A549 (cell line): ENCODE measurements around the gene ALAD. TPM values are rescaled to one million over a fixed set of nuclear protein-coding genes. Genes with fewer than 3 reads are reported as not detected.

Source experiments
- CBX2 ChIP-seq: fragments of 200-600 bp; sonication (generic); IDR thresholded peaks from 2 replicates; pipeline ENCODE4 v1.6.1; 2016; ENCODE audit warnings: low read depth, mild to moderate bottlenecking, borderline replicate concordance
- CBX8 ChIP-seq: fragments of 200-600 bp; sonication (generic); IDR thresholded peaks from 2 replicates; pipeline ENCODE4 v1.6.1; 2016
- CEBPB ChIP-seq, 2 experiments: fragments of >200 bp in 1 of 2; sonication (Bioruptor Twin) in 1 of 2; formaldehyde crosslinking in 1 of 2; IDR thresholded peaks; 2 replicates each; pipeline ENCODE4 v1.6.1; 2012 to 2016
- CHD2 ChIP-seq: fragments of 150-350 bp; IDR thresholded peaks from 2 replicates; pipeline ENCODE4 v1.6.1; 2014; ENCODE audit warnings: low read length; ENCODE audit not compliant: partially characterized antibody
- CHD4 ChIP-seq: fragments of 200-600 bp; sonication (generic); IDR thresholded peaks from 2 replicates; pipeline ENCODE4 v1.6.1; 2016; ENCODE audit warnings: antibody characterized with exemption, mild to moderate bottlenecking, borderline replicate concordance
- CTCF ChIP-seq: fragments of >200 bp; sonication (Bioruptor Twin); formaldehyde crosslinking; IDR thresholded peaks from 3 replicates; pipeline ENCODE4 v1.5.1; 2016
- EHF ChIP-seq: fragments of 250-450 bp; sonication (Bioruptor Pico); IDR thresholded peaks from 2 replicates; pipeline ENCODE4 v1.5.0; 2020; ENCODE audit warnings: mild to moderate bottlenecking
- EP300 ChIP-seq, 2 experiments: fragments of >200 bp; sonication (Bioruptor Twin); formaldehyde crosslinking; IDR thresholded peaks; 2 replicates in 1 of 2; 3 replicates in 1 of 2; pipeline ENCODE4 v1.6.1; 2016 to 2017
- FOSL2 ChIP-seq, 2 experiments: fragments of 450-650 bp in 1 of 2; fragments of >200 bp in 1 of 2; sonication (Bioruptor Twin) in 1 of 2; formaldehyde crosslinking; IDR thresholded peaks; 2 replicates each; pipeline versions ENCODE4 v1.5.0 to v1.6.1; 2016 to 2020; ENCODE audit warnings: mild to moderate bottlenecking in 1 of 2, moderate library complexity in 1 of 2
- FOXS1 ChIP-seq: fragments of 250-450 bp; sonication (Bioruptor Pico); IDR thresholded peaks from 2 replicates; pipeline ENCODE4 v1.5.0; 2020; ENCODE audit warnings: mild to moderate bottlenecking, moderate library complexity
- GATA3 ChIP-seq: IDR thresholded peaks from 2 replicates; pipeline ENCODE4 v1.6.1; 2012; ENCODE audit warnings: borderline replicate concordance
- HEYL ChIP-seq: fragments of 250-450 bp; sonication (Bioruptor Pico); IDR thresholded peaks from 2 replicates; pipeline ENCODE4 v1.8.0; 2021; ENCODE audit warnings: mild to moderate bottlenecking, moderate library complexity
- HOXA7 ChIP-seq: fragments of 250-450 bp; sonication (Bioruptor Pico); IDR thresholded peaks from 2 replicates; pipeline ENCODE4 v1.5.0; 2020; ENCODE audit warnings: mild to moderate bottlenecking, moderate library complexity
- HOXB13 ChIP-seq: fragments of 250-450 bp; sonication (Bioruptor Pico); IDR thresholded peaks from 2 replicates; pipeline ENCODE4 v1.5.0; 2020; ENCODE audit warnings: low read depth, mild to moderate bottlenecking, moderate library complexity
- JUN ChIP-seq, 2 experiments: fragments of >200 bp; sonication (Bioruptor Twin); formaldehyde crosslinking; IDR thresholded peaks; 2 replicates in 1 of 2; 3 replicates in 1 of 2; pipeline ENCODE4 v1.6.1; 2016 to 2017
- KDM1A ChIP-seq: fragments of 200-600 bp; sonication (generic); IDR thresholded peaks from 2 replicates; pipeline ENCODE4 v1.6.1; 2016; ENCODE audit warnings: low read depth, mild to moderate bottlenecking
- KDM5A ChIP-seq: fragments of 200-600 bp; sonication (generic); IDR thresholded peaks from 2 replicates; pipeline ENCODE4 v1.6.1; 2016; ENCODE audit warnings: antibody characterized with exemption, mild to moderate bottlenecking
- MAFK ChIP-seq: fragments of 450-650 bp; IDR thresholded peaks from 2 replicates; pipeline ENCODE4 v1.6.1; 2014; ENCODE audit not compliant: partially characterized antibody
- MAZ ChIP-seq: fragments of 150-350 bp; IDR thresholded peaks from 2 replicates; pipeline ENCODE4 v1.6.1; 2014; ENCODE audit warnings: antibody characterized with exemption, low read depth, low read length, borderline replicate concordance
- NFE2L2 ChIP-seq: fragments of 150-350 bp; conservative IDR thresholded peaks from 2 replicates; pipeline ENCODE4 v1.6.1; 2014; ENCODE audit warnings: low read length
- NPAS2 ChIP-seq: fragments of 250-450 bp; sonication (Bioruptor Pico); IDR thresholded peaks from 2 replicates; pipeline ENCODE4 v1.8.0; 2022; ENCODE audit warnings: mild to moderate bottlenecking, moderate library complexity, borderline replicate concordance
- NR3C1 ChIP-seq: fragments of >200 bp; sonication (Bioruptor Twin); formaldehyde crosslinking; IDR thresholded peaks from 3 replicates; pipeline ENCODE4 v1.6.1; 2017
- PHF8 ChIP-seq: fragments of 200-600 bp; sonication (generic); IDR thresholded peaks from 2 replicates; pipeline ENCODE4 v1.6.1; 2016; ENCODE audit warnings: low read depth, mild to moderate bottlenecking, antibody characterized with exemption, moderate library complexity, borderline replicate concordance
- RAD21 ChIP-seq, 2 experiments: fragments of >200 bp in 1 of 2; sonication (Bioruptor Twin) in 1 of 2; formaldehyde crosslinking in 1 of 2; IDR thresholded peaks in 1 of 2; conservative IDR thresholded peaks in 1 of 2; 2 replicates in 1 of 2; 3 replicates in 1 of 2; pipeline ENCODE4 v1.6.1; 2012 to 2018; ENCODE audit warnings: inconsistent platforms in 1 of 2
- RARB ChIP-seq: fragments of 250-450 bp; sonication (Bioruptor Pico); IDR thresholded peaks from 2 replicates; pipeline ENCODE4 v1.8.0; 2021; ENCODE audit warnings: mild to moderate bottlenecking, moderate library complexity
- RCOR1 ChIP-seq: fragments of 150-350 bp; IDR thresholded peaks from 2 replicates; pipeline ENCODE4 v1.6.1; 2014; ENCODE audit warnings: antibody characterized with exemption, low read length, low read depth
- RFX5 ChIP-seq: fragments of 450-650 bp; IDR thresholded peaks from 2 replicates; pipeline ENCODE4 v1.7.1; 2014; ENCODE audit warnings: antibody characterized with exemption, mild to moderate bottlenecking, moderate library complexity
- SREBF2 ChIP-seq: fragments of 450-650 bp; IDR thresholded peaks from 2 replicates; pipeline ENCODE4 v1.6.1; 2014; ENCODE audit warnings: mild to moderate bottlenecking, moderate library complexity
- ZNF302 ChIP-seq: fragments of 250-450 bp; sonication (Bioruptor Pico); IDR thresholded peaks from 2 replicates; pipeline ENCODE4 v1.9.0; 2021; ENCODE audit warnings: inconsistent platforms, mild to moderate bottlenecking, moderate library complexity
- polyA plus RNA-seq, 4 experiments: library from polyadenylated mRNA; depleted of rRNA in 3 of 4; stranded (reverse); fragments of >200 nt; fragmentation: RNase III in 1 of 4; extraction: RNeasy Plus Mini Kit Qiagen cat#74134 plus additional on column Dnase treatment in 1 of 4; gene quantifications; 2 replicates in 3 of 4; 3 replicates in 1 of 4; pipeline ENCODE4 v1.2.3, GENCODE V29; 2011 to 2017
- TF ChIP-seq, protein P1 (sequence below): fragments of 150-350 bp; IDR thresholded peaks from 2 replicates; pipeline ENCODE4 v1.6.1; 2014; ENCODE audit warnings: low read depth, mild to moderate bottlenecking, low read length
- TF ChIP-seq, protein P2 (sequence below): fragments of >200 bp; sonication (Bioruptor Twin); formaldehyde crosslinking; IDR thresholded peaks from 3 replicates; pipeline ENCODE4 v1.6.1; 2016
- TF ChIP-seq, protein P3 (sequence below): IDR thresholded peaks from 2 replicates; pipeline ENCODE4 v1.6.1; 2012
- TF ChIP-seq, protein P4 (sequence below): fragments of 450-650 bp; IDR thresholded peaks from 2 replicates; pipeline ENCODE4 v1.6.1; 2014; ENCODE audit warnings: antibody characterized with exemption

ALAD gene
- polyA plus RNA-seq, 2 of the 4 experiments (the other 2 are of a cell fraction) = 5.7 to 18.5 TPM

DNA sequence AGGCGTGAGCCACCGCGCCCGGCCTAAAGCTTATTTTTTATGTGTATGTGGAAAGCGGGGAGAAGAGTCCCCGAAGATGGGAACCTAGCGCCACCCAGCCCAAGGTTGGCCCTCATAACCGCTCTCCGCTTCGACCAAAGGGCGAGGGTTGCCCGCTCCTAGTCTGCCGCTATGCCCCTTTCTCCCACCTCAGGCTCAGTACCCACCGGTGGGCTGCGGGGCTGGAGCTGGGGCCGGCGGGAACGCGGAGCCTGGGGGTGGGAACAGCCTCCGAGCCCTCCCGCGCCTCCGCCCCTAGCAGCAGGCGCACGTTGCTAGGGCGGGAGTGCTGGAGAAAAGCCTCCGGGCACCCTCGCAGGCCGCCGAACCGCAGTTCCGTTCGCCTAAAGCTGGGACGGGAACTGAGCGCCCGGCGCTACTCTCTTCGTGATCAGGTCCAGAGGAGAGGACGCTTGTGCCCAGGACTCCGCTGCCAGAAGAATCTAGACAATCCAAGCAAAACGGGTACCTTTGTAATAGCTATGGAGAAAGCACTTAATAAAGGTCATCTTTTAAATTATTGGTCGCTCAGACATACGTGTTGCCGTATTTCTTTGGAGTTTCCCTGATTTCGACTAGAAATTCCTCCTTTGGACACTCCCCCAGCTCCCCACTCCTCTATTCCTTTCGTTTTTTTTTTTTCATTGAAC, 60.9 kb downstream of the ALAD start, which contains the start of gene WDR31 (continued):
- TF ChIP-seq, protein P1, sequence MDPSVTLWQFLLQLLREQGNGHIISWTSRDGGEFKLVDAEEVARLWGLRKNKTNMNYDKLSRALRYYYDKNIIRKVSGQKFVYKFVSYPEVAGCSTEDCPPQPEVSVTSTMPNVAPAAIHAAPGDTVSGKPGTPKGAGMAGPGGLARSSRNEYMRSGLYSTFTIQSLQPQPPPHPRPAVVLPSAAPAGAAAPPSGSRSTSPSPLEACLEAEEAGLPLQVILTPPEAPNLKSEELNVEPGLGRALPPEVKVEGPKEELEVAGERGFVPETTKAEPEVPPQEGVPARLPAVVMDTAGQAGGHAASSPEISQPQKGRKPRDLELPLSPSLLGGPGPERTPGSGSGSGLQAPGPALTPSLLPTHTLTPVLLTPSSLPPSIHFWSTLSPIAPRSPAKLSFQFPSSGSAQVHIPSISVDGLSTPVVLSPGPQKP = no peak
- TF ChIP-seq, protein P2, sequence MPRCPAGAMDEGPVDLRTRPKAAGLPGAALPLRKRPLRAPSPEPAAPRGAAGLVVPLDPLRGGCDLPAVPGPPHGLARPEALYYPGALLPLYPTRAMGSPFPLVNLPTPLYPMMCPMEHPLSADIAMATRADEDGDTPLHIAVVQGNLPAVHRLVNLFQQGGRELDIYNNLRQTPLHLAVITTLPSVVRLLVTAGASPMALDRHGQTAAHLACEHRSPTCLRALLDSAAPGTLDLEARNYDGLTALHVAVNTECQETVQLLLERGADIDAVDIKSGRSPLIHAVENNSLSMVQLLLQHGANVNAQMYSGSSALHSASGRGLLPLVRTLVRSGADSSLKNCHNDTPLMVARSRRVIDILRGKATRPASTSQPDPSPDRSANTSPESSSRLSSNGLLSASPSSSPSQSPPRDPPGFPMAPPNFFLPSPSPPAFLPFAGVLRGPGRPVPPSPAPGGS = 0 out of 3 replicates have a peak, but pooled peaks have one; percentile 74
- TF ChIP-seq GATA3 = 0 out of 2 replicates have a peak, but pooled peaks have one; percentile 44
- peak; percentile 32 for TF ChIP-seq RFX5
- TF ChIP-seq PHF8 = no peak
- no peak for TF ChIP-seq CHD4
- TF ChIP-seq NPAS2 (CRISPR knock-in tag) = no peak
- no peak for TF ChIP-seq HOXA7 (CRISPR knock-in tag)
- no peak for TF ChIP-seq FOSL2 (IDR thresholded peaks at IDR 0.05)
- TF ChIP-seq FOSL2 (CRISPR knock-in tag; IDR thresholded peaks at IDR 0.05) = no peak
- no peak for TF ChIP-seq CTCF
- no peak for TF ChIP-seq RCOR1
- no peak for TF ChIP-seq CEBPB (IDR thresholded peaks at IDR 0.05)
- TF ChIP-seq KDM1A = no peak
- no peak for TF ChIP-seq CHD2
- TF ChIP-seq, protein P3, sequence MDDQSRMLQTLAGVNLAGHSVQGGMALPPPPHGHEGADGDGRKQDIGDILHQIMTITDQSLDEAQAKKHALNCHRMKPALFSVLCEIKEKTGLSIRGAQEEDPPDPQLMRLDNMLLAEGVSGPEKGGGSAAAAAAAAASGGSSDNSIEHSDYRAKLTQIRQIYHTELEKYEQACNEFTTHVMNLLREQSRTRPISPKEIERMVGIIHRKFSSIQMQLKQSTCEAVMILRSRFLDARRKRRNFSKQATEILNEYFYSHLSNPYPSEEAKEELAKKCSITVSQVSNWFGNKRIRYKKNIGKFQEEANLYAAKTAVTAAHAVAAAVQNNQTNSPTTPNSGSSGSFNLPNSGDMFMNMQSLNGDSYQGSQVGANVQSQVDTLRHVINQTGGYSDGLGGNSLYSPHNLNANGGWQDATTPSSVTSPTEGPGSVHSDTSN = no peak; the same call in 1 of the 2 replicates
- TF ChIP-seq SREBF2 = no peak
- no peak for TF ChIP-seq HEYL (CRISPR knock-in tag)
- TF ChIP-seq CBX2 = no peak
- TF ChIP-seq EP300 (IDR thresholded peaks at IDR 0.05) = no peak
- TF ChIP-seq FOXS1 = no peak
- TF ChIP-seq, protein P4, sequence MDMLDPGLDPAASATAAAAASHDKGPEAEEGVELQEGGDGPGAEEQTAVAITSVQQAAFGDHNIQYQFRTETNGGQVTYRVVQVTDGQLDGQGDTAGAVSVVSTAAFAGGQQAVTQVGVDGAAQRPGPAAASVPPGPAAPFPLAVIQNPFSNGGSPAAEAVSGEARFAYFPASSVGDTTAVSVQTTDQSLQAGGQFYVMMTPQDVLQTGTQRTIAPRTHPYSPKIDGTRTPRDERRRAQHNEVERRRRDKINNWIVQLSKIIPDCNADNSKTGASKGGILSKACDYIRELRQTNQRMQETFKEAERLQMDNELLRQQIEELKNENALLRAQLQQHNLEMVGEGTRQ = no peak
- TF ChIP-seq JUN (IDR thresholded peaks at IDR 0.05) = peak; percentile 53 to 85; a peak in 4 of 5 replicates
- no peak for TF ChIP-seq NR3C1
- TF ChIP-seq KDM5A = peak; percentile 32; the same call in 1 of the 2 replicates
- no peak for TF ChIP-seq RARB
- no peak for TF ChIP-seq MAZ
- TF ChIP-seq HOXB13 (CRISPR knock-in tag) = no peak
- no peak for TF ChIP-seq CBX8
- TF ChIP-seq RAD21 (conservative IDR thresholded peaks at IDR 0.05 in 1 of 2, IDR thresholded peaks at IDR 0.05 in 1 of 2) = peak; percentile 10 to 14; a peak in 2 of 5 replicates
- TF ChIP-seq ZNF302 (CRISPR knock-in tag) = no peak
- no peak for TF ChIP-seq EHF (CRISPR knock-in tag)
- no peak for TF ChIP-seq NFE2L2
- TF ChIP-seq MAFK = no peak
